SK-N-SH (cell line): Measurements from ENCODE around the gene NTRK3. TPM values are rescaled to one million over a fixed set of nuclear protein-coding genes. Genes with fewer than 3 reads are reported as not detected.

Experiments
- CTCF ChIA-PET: fragments of 300-600, 350-600 bp; formaldehyde crosslinking; extraction: SDS; loops from one replicate; lab custom pipeline; 2021; lab: Yijun Ruan, JAX
- POLR2A ChIA-PET: fragments of 350-600 bp; sonication (Branson Sonifier 250); formaldehyde crosslinking; extraction: SDS; loops from one replicate; lab custom pipeline; 2020; ENCODE audit warnings: antibody characterized with exemption, inconsistent platforms; lab: Yijun Ruan, JAX
- DNase-seq: peaks from one replicate; pipeline ENCODE4 v3.0.0; 2012
- H2AFZ ChIP-seq: fragments of 200-600 bp; sonication (generic); 2 replicates; pipeline ENCODE4 v1.8.1; 2016; ENCODE audit warnings: antibody characterized with exemption, mild to moderate bottlenecking, low read depth
- H3F3A ChIP-seq: fragments of 200-600 bp; sonication (generic); replicated peaks from 2 replicates; pipeline ENCODE3; 2016; ENCODE audit warnings: antibody characterized with exemption, mild to moderate bottlenecking; ENCODE audit not compliant: insufficient read depth
- H3K27ac ChIP-seq, 2 experiments: fragments of 200-500 bp in 1 of 2; fragments of 200-600 bp in 1 of 2; sonication (Bioruptor generic) in 1 of 2; sonication (generic), shearing (Covaris generic) in 1 of 2; 2 replicates each; pipeline versions ENCODE4 v1.5.1 to v1.6.1; 2014 to 2016; ENCODE audit warnings: low read depth in 2 of 2, inconsistent platforms in 1 of 2, low read length in 1 of 2, mild to moderate bottlenecking in 1 of 2, mixed read lengths in 1 of 2
- H3K27me3 ChIP-seq: fragments of 200-600 bp; sonication (generic), shearing (Covaris generic); 2 replicates; pipeline ENCODE4 v1.6.1; 2016; ENCODE audit warnings: mixed run types; ENCODE audit not compliant: insufficient read depth
- H3K36me3 ChIP-seq, 2 experiments: fragments of 200-500 bp in 1 of 2; fragments of 200-600 bp in 1 of 2; sonication (Bioruptor generic) in 1 of 2; sonication (generic) in 1 of 2; replicated peaks in 1 of 2; 2 replicates each; pipeline versions ENCODE3 to v1.5.1; 2014 to 2016; ENCODE audit warnings: low read length in 1 of 2, mild to moderate bottlenecking in 1 of 2; ENCODE audit not compliant: insufficient read depth in 2 of 2, control insufficient read depth in 1 of 2
- H3K4me1 ChIP-seq, 2 experiments: fragments of 200-500 bp in 1 of 2; fragments of 200-600 bp in 1 of 2; sonication (Bioruptor generic) in 1 of 2; sonication (generic), shearing (Covaris generic) in 1 of 2; 2 replicates each; pipeline versions ENCODE4 v1.5.1 to v1.6.1; 2014 to 2016; ENCODE audit warnings: low read depth in 1 of 2, low read length in 1 of 2, mixed run types in 1 of 2; ENCODE audit not compliant: insufficient read depth in 2 of 2, control insufficient read depth in 1 of 2
- H3K4me2 ChIP-seq: fragments of 200-600 bp; sonication (generic), shearing (Covaris generic); 2 replicates; pipeline ENCODE4 v1.6.1; 2017; ENCODE audit warnings: mixed run types
- H3K4me3 ChIP-seq, 2 experiments: fragments of 200-500 bp in 1 of 2; fragments of 200-600 bp in 1 of 2; sonication (Bioruptor generic) in 1 of 2; sonication (generic), shearing (Covaris generic) in 1 of 2; 2 replicates each; pipeline versions ENCODE4 v1.5.1 to v1.8.1; 2014 to 2016; ENCODE audit warnings: low read depth in 2 of 2, inconsistent platforms in 1 of 2, low read length in 1 of 2, mild to moderate bottlenecking in 1 of 2, mixed read lengths in 1 of 2, moderate library complexity in 1 of 2
- H3K79me2 ChIP-seq: fragments of 200-600 bp; sonication (generic); 2 replicates; pipeline ENCODE4 v1.8.1; 2017; ENCODE audit warnings: mild to moderate bottlenecking; ENCODE audit not compliant: insufficient read depth
- H3K9ac ChIP-seq: fragments of 200-600 bp; sonication (generic); 2 replicates; pipeline ENCODE4 v1.6.1; 2017; ENCODE audit warnings: mixed run types
- H3K9me2 ChIP-seq: fragments of 200-600 bp; sonication (generic); 2 replicates; pipeline ENCODE4 v1.6.1; 2017; ENCODE audit warnings: mixed run types
- H3K9me3 ChIP-seq: fragments of 200-600 bp; sonication (generic); 2 replicates; pipeline ENCODE4 v1.6.1; 2017; ENCODE audit warnings: mixed run types, mild to moderate bottlenecking, moderate library complexity
- H4K20me1 ChIP-seq: fragments of 200-600 bp; sonication (generic); 2 replicates; pipeline ENCODE4 v1.6.1; 2017; ENCODE audit warnings: mild to moderate bottlenecking, mixed run types; ENCODE audit not compliant: insufficient read depth
- EP300 ChIP-seq, 2 experiments: IDR thresholded peaks; 2 replicates each; pipeline versions ENCODE4 v1.4.0 to v1.6.1; 2012; ENCODE audit warnings: borderline replicate concordance in 1 of 2, low read depth in 1 of 2, low read length in 1 of 2
- GABPA ChIP-seq: IDR thresholded peaks from 2 replicates; pipeline ENCODE4 v1.4.0; 2012; ENCODE audit warnings: low read depth, mild to moderate bottlenecking
- NFIC ChIP-seq: IDR thresholded peaks from 2 replicates; pipeline ENCODE4 v1.4.0; 2012; ENCODE audit warnings: borderline replicate concordance
- NRF1 ChIP-seq: IDR thresholded peaks from 2 replicates; pipeline ENCODE4 v1.6.1; 2012; ENCODE audit warnings: low read depth, mild to moderate bottlenecking, low read length
- POLR2AphosphoS5 ChIP-seq: IDR thresholded peaks from 2 replicates; pipeline ENCODE4 v1.6.1; 2012; ENCODE audit warnings: low read depth, low read length
- RAD21 ChIP-seq: IDR thresholded peaks from 2 replicates; pipeline ENCODE4 v1.6.1; 2012; ENCODE audit warnings: mild to moderate bottlenecking, low read length
- RFX5 ChIP-seq: IDR thresholded peaks from 2 replicates; pipeline ENCODE4 v1.6.1; 2012; ENCODE audit warnings: mild to moderate bottlenecking, improper control_type of control experiment, low read length
- SIN3A ChIP-seq: IDR thresholded peaks from 2 replicates; pipeline ENCODE4 v1.6.1; 2012; ENCODE audit warnings: low read depth, mild to moderate bottlenecking, low read length, moderate library complexity, borderline replicate concordance
- SMC3 ChIP-seq: IDR thresholded peaks from 2 replicates; pipeline ENCODE4 v1.6.1; 2012; ENCODE audit warnings: low read depth, low read length, improper control_type of control experiment
- TCF12 ChIP-seq: IDR thresholded peaks from 2 replicates; pipeline ENCODE4 v1.4.0; 2012
- TEAD4 ChIP-seq: IDR thresholded peaks from 2 replicates; pipeline ENCODE4 v1.4.0; 2012; ENCODE audit warnings: mild to moderate bottlenecking, borderline replicate concordance; ENCODE audit not compliant: insufficient read depth
- WGBS: methylation state at CpG from one replicate; pipeline ENCODE4 v1.1.6; 2017; ENCODE audit warnings: low lambda C conversion rate; 5-methylcytosine and 5-hydroxymethylcytosine counted together
- polyA plus RNA-seq, 3 experiments: library from polyadenylated mRNA; depleted of rRNA; stranded (reverse); fragments of >200 nt; gene quantifications; 2 replicates each; pipeline ENCODE4 v1.2.3, GENCODE V29; 2012
- TF ChIP-seq, protein P1 (sequence below): IDR thresholded peaks from 2 replicates; pipeline ENCODE4; 2012
- TF ChIP-seq, protein P2 (sequence below): fragments of 200-600 bp; sonication (generic); IDR thresholded peaks from 2 replicates; pipeline ENCODE4 v1.6.1; 2017; ENCODE audit warnings: antibody characterized with exemption, mild to moderate bottlenecking, moderate library complexity
- TF ChIP-seq, protein P3 (sequence below): IDR thresholded peaks from 2 replicates; pipeline ENCODE4 v1.4.0; 2012; ENCODE audit warnings: low read depth, borderline replicate concordance
- TF ChIP-seq, protein P4 (sequence below): IDR thresholded peaks from 2 replicates; pipeline ENCODE4 v1.4.0; 2012; ENCODE audit warnings: low read depth

The NTRK3 gene
- polyA plus RNA-seq, 1 of the 3 experiments (the other 2 are of a cell fraction): 2.6 TPM

DNA sequence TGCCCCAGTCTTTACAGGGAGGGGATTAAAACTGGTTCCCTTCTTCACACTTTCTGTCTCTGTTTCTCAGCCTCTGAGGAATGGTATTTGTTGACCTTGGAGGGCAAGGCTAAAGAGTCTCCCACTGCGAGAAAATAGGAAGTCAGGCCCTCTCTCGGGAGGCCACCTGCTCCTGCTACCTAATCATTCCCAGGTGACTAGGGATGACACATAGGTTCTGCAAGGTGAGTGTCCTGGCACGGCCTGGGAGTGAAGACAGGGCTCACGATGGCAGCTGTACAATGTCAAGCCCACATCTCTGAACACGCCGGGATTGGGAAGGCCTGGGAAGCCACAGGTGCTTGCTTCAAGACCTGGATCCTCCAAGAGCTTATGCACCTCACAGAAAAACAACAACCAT lies 314.2 kb downstream of the NTRK3 start (continued):
- no peak for TF ChIP-seq POLR2AphosphoS5
- TF ChIP-seq, protein P1, sequence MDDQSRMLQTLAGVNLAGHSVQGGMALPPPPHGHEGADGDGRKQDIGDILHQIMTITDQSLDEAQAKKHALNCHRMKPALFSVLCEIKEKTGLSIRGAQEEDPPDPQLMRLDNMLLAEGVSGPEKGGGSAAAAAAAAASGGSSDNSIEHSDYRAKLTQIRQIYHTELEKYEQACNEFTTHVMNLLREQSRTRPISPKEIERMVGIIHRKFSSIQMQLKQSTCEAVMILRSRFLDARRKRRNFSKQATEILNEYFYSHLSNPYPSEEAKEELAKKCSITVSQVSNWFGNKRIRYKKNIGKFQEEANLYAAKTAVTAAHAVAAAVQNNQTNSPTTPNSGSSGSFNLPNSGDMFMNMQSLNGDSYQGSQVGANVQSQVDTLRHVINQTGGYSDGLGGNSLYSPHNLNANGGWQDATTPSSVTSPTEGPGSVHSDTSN: no peak

DNA sequence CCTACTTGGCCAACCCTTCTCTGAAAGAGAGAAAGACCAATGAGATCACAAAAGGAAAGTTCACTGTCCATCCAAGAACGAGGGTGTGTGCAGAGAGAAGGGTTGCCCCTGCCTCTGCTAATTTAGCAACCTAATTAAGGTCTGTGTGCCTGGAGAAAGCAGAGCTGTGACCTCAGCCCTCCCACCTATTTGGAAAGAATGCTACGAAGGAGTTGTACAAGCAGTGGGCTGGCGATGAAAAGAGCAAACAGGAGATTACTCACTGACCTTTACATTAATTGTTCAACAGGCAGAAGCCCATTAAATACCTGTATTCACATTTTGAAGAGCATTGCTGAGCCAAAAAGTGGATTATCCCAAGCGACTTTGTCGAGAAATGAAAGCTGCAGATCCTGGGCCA lies 314.9 kb downstream of the NTRK3 start:
- H2AFZ ChIP-seq: no peak overlapping the region
- no peaks in the 10 kb centered on the region for H3K27me3 ChIP-seq
- no peaks in the 10 kb centered on the region for H3K79me2 ChIP-seq
- no peak overlapping the region for H3K4me3 ChIP-seq
- 61% methylated on average over 5 of the region's 5 CpGs for WGBS
- no peaks in the 10 kb centered on the region for H3K9me2 ChIP-seq
- no peak for DNase-seq
- no peaks in the 10 kb centered on the region for H3F3A ChIP-seq
- no peaks in the 10 kb centered on the region for H3K9me3 ChIP-seq
- peaks cover 3 to 5% of the 10 kb centered on the region in 2 experiments; a peak in 1 of 4 replicates for H3K4me1 ChIP-seq
- no peak for TF ChIP-seq NRF1
- no peak for TF ChIP-seq TEAD4
- TF ChIP-seq, protein P2, sequence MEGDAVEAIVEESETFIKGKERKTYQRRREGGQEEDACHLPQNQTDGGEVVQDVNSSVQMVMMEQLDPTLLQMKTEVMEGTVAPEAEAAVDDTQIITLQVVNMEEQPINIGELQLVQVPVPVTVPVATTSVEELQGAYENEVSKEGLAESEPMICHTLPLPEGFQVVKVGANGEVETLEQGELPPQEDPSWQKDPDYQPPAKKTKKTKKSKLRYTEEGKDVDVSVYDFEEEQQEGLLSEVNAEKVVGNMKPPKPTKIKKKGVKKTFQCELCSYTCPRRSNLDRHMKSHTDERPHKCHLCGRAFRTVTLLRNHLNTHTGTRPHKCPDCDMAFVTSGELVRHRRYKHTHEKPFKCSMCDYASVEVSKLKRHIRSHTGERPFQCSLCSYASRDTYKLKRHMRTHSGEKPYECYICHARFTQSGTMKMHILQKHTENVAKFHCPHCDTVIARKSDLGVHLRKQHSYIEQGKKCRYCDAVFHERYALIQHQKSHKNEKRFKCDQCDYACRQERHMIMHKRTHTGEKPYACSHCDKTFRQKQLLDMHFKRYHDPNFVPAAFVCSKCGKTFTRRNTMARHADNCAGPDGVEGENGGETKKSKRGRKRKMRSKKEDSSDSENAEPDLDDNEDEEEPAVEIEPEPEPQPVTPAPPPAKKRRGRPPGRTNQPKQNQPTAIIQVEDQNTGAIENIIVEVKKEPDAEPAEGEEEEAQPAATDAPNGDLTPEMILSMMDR: no peak
- TF ChIP-seq, protein P3, sequence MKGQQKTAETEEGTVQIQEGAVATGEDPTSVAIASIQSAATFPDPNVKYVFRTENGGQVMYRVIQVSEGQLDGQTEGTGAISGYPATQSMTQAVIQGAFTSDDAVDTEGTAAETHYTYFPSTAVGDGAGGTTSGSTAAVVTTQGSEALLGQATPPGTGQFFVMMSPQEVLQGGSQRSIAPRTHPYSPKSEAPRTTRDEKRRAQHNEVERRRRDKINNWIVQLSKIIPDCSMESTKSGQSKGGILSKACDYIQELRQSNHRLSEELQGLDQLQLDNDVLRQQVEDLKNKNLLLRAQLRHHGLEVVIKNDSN: no peak
- TF ChIP-seq EP300 (IDR thresholded peaks at IDR 0.05; ENCODE audit: borderline replicate concordance in 1 of 2, low read depth in 1 of 2, low read length in 1 of 2): no peak
- no peak for TF ChIP-seq RFX5
- TF ChIP-seq, protein P4, sequence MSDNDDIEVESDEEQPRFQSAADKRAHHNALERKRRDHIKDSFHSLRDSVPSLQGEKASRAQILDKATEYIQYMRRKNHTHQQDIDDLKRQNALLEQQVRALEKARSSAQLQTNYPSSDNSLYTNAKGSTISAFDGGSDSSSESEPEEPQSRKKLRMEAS: no peak
- TF ChIP-seq TCF12: no peak
- no peak for TF ChIP-seq NFIC
- no peak overlapping the region for H3K9ac ChIP-seq
- CTCF ChIA-PET: no interaction called here
- no peak overlapping the region for H3K4me2 ChIP-seq
- no peak overlapping the region for H3K27ac ChIP-seq
- POLR2A ChIA-PET: no interaction called here
- H3K36me3 ChIP-seq: no peaks in the 10 kb centered on the region
- no peaks in the 10 kb centered on the region for H4K20me1 ChIP-seq

DNA sequence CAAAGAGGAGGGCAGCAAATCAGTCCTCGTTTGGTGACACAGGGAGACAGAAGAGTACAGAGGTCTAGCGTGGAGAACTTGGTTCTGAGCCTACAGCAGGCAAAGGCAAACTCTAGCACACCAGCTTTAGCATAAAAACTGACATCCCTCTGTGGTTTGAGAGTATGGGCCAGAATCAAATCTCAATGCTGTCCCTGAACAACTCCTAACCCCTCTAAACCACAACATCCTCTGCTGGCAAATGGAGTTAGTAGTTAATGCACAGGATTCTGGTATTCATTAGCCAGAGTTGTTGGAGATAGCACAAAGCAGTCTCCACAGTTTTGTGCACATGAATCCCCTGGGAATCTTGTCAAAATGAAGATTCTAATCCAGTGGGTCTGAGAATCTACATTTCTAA lies 315.8 kb downstream of the NTRK3 start:
- Histone ChIP-seq H4K20me1 (no peaks in the 10 kb centered on the region), H3K9me3 (no peaks in the 10 kb centered on the region), H3K4me1 (peaks cover 3 to 5% of the 10 kb centered on the region in 2 experiments; a peak in 1 of 4 replicates), H3K9ac (no peak overlapping the region), H3K36me3 (no peaks in the 10 kb centered on the region), H3K9me2 (no peaks in the 10 kb centered on the region), H3F3A (no peaks in the 10 kb centered on the region), H3K4me2 (no peak overlapping the region), H3K27me3 (no peaks in the 10 kb centered on the region), H3K27ac (no peak overlapping the region), H3K4me3 (no peak overlapping the region), H3K79me2 (no peaks in the 10 kb centered on the region), H2AFZ (no peak overlapping the region)
- 31% methylated on average over 2 of the region's 2 CpGs for WGBS
- CTCF ChIA-PET: no interaction called here
- POLR2A ChIA-PET: no interaction called here
- TF ChIP-seq GABPA (no peak), SIN3A (no peak), SMC3 (no peak), RAD21 (no peak)
- no peak for DNase-seq
